Lower lobe of right lung (tissue), 2 donors: ENCODE results near the gene NHS. TPM values are rescaled to one million over a fixed set of nuclear protein-coding genes. Genes with fewer than 3 reads are reported as not detected.

Source experiments
- ATAC-seq, 2 donors: fragments of 200-7000 bp; cut with Tn5 transposase; one replicate each; pipeline ENCODE4 v1.9.1; 2020 to 2022; ENCODE audit warnings: mild to moderate bottlenecking in 2 of 2, moderate library complexity in 2 of 2
- DNase-seq: peaks from one replicate; pipeline ENCODE4 v3.0.0-alpha.2; 2020
- H3K27ac ChIP-seq: fragments of 200-600 bp; one replicate; pipeline ENCODE4 v1.8.0; 2022
- H3K27me3 ChIP-seq: fragments of 200-600 bp; one replicate; pipeline ENCODE4 v1.8.0; 2022; ENCODE audit warnings: low read depth
- H3K36me3 ChIP-seq: fragments of 200-600 bp; one replicate; pipeline ENCODE4 v1.8.0; 2022; ENCODE audit warnings: mild to moderate bottlenecking
- H3K4me1 ChIP-seq: fragments of 200-600 bp; one replicate; pipeline ENCODE4 v1.8.0; 2022
- H3K4me3 ChIP-seq: fragments of 200-600 bp; one replicate; pipeline ENCODE4 v1.8.0; 2022; ENCODE audit warnings: mild to moderate bottlenecking
- H3K9me3 ChIP-seq: fragments of 200-600 bp; one replicate; pipeline ENCODE4 v1.8.0; 2022
- CTCF ChIP-seq: fragments of 200-600 bp; IDR thresholded peaks from one replicate; pipeline ENCODE4 v1.8.0; 2022; ENCODE audit warnings: antibody characterized with exemption, mild to moderate bottlenecking
- intact Hi-C: fragments of 100-400 bp; cut with DNase I; formaldehyde crosslinking; loops from one replicate; pipeline ENCODE4 v1.11.0; 2022
- total RNA-seq: library from RNA; stranded (reverse); fragmentation: NEBNext Ultra II Directional; extraction: Animal tissue kit (Norgen Biotek cat#: 25700); gene quantifications from one replicate; pipeline ENCODE4 v1.2.1, GENCODE V29; 2021
- donor health status: DM: no; HTN: yes; CAD: no; lungs with severe emphysema.

NHS gene
- total RNA-seq, 1 donor from 2014 or later: 2.7 TPM

- intact Hi-C loops: no loop called here
- DNase-seq (no peak), ATAC-seq (no peak)
- no peak for TF ChIP-seq CTCF
- H3K27ac ChIP-seq: no peak overlapping the region
- H3K36me3 ChIP-seq: no peaks in the 10 kb centered on the region
- H3K27me3 ChIP-seq: no peaks in the 10 kb centered on the region
- H3K4me3 ChIP-seq: no peak overlapping the region
- no peaks in the 10 kb centered on the region for H3K4me1 ChIP-seq
- H3K9me3 ChIP-seq: no peaks in the 10 kb centered on the region
These were observed 177.1 kb downstream of the NHS start for GRCh38 chrX:17552044-17552650.

DNA sequence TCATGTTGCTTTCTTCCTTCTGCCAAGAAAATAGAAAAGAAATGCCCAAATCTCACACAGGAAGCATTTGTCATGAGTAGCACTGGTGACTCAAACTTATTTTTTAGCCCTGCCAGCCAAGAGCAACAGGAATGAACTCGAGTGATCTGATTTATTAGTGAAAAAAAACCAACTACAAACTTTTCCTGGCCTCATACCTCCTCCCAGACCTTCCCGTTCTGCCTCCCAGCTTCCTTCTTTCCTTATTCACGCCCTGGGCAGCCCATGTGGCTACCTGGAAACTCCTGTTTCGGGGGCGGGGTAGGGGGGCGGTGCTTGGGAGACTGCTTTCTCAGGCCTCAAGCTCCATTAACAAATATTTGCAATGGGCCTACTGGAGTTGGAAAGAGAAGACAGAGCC is 178.5 kb downstream of the NHS start:
- no peaks in the 10 kb centered on the region for H3K9me3 ChIP-seq
- TF ChIP-seq CTCF: no peak
- no peak overlapping the region for H3K4me3 ChIP-seq
- intact Hi-C loops: no loop called here
- no peaks in the 10 kb centered on the region for H3K4me1 ChIP-seq
- DNase-seq (no peak), ATAC-seq (no peak)
- H3K36me3 ChIP-seq: no peaks in the 10 kb centered on the region
- H3K27ac ChIP-seq: no peak overlapping the region
- H3K27me3 ChIP-seq: no peaks in the 10 kb centered on the region

GRCh38 chrX:17553961-17554482 is 179.0 kb downstream of the NHS start:
- TF ChIP-seq CTCF: no peak
- H3K9me3 ChIP-seq: no peaks in the 10 kb centered on the region
- H3K36me3 ChIP-seq: no peaks in the 10 kb centered on the region
- no peak overlapping the region for H3K27ac ChIP-seq
- no peak overlapping the region for H3K4me3 ChIP-seq
- no peak for ATAC-seq
- intact Hi-C loops: no loop called here
- H3K4me1 ChIP-seq: no peaks in the 10 kb centered on the region
- no peak for DNase-seq
- no peaks in the 10 kb centered on the region for H3K27me3 ChIP-seq

DNA sequence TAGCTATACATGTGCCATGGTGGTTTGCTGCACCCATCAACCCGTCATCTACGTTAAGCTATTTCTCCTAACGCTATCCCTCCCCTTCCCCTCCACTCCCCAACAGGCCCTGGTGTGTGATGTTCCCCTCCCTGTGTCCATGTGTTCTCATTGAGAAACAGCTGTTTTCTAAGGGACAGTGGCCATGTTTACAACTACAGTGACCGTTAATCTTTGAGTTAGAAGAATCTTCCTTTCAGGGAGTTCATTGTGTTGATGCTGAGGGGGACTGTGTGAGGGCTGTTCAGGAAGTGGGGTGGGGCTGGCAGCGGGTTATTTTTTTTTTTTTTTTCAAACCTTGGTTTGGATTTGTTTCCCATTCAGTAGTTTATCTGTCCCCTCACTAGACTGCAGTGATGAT is 179.9 kb downstream of the NHS start:
- Histone ChIP-seq H3K4me1 (no peaks in the 10 kb centered on the region), H3K4me3 (no peak overlapping the region), H3K36me3 (no peaks in the 10 kb centered on the region), H3K9me3 (no peaks in the 10 kb centered on the region), H3K27me3 (no peaks in the 10 kb centered on the region), H3K27ac (no peak overlapping the region)
- no peak for ATAC-seq
- no peak for DNase-seq
- intact Hi-C loops: no loop called here
- no peak for TF ChIP-seq CTCF

- Histone ChIP-seq H3K36me3 (no peaks in the 10 kb centered on the region), H3K27me3 (no peaks in the 10 kb centered on the region), H3K9me3 (no peaks in the 10 kb centered on the region), H3K4me3 (no peak overlapping the region), H3K4me1 (no peaks in the 10 kb centered on the region), H3K27ac (no peak overlapping the region)
- DNase-seq: no peak
- ATAC-seq: no peak
- TF ChIP-seq CTCF: no peak
- intact Hi-C loops: no loop called here
These were observed 180.8 kb downstream of the NHS start for GRCh38 chrX:17555846-17556245.
